ENCODE results near the gene SLC7A5. TPM values are rescaled to one million over a fixed set of nuclear protein-coding genes. Genes with fewer than 3 reads are reported as not detected.

SLC7A5 gene
- total and polyA plus RNA-seq, 2 of the 13 experiments (the other 11 are each of a cell fraction or from before 2014, with no cell fraction given) = 79.6 to 155 TPM

- TF ChIP-seq ZFX (CRISPR knock-in tag; IDR thresholded peaks at IDR 0.05; ENCODE audit: low read depth) (peak; percentile 55; the same call in 1 of the 2 replicates), ZNF503 (CRISPR knock-in tag; IDR thresholded peaks at IDR 0.05) (peak; percentile 90; the same call in 1 of the 2 replicates), CREM (IDR thresholded peaks at IDR 0.05) (peak; percentile 86), CREM (CRISPR knock-in tag; IDR thresholded peaks at IDR 0.05) (no peak), BRCA1 (CRISPR knock-in tag; IDR thresholded peaks at IDR 0.05) (no peak), CERS6 (CRISPR knock-in tag; IDR thresholded peaks at IDR 0.05) (no peak), ZNF747 (CRISPR knock-in tag; IDR thresholded peaks at IDR 0.05; ENCODE audit: borderline replicate concordance) (peak; percentile 25; the same call in 1 of the 2 replicates), ZNF18 (CRISPR knock-in tag; IDR thresholded peaks at IDR 0.05; ENCODE audit: insufficient replicate concordance) (peak; percentile 72), ZNF441 (CRISPR knock-in tag; IDR thresholded peaks at IDR 0.05; ENCODE audit: borderline replicate concordance) (peak; percentile 84), HNRNPH1 (optimal IDR thresholded peaks at IDR 0.05; ENCODE audit: low read depth, low read length) (no peak), ZNF121 (CRISPR knock-in tag; IDR thresholded peaks at IDR 0.05) (peak; percentile 71; the same call in 1 of the 2 replicates), FOXP1 (IDR thresholded peaks at IDR 0.05) (no peak), FOXP1 (CRISPR knock-in tag; IDR thresholded peaks at IDR 0.05) (peak; percentile 58; the same call in 1 of the 2 replicates), THAP7 (CRISPR knock-in tag; IDR thresholded peaks at IDR 0.05) (no peak; the same call in 1 of the 2 replicates), NCOA1 (CRISPR knock-in tag; IDR thresholded peaks at IDR 0.05) (no peak; the same call in 1 of the 2 replicates), CC2D1A (CRISPR knock-in tag; IDR thresholded peaks at IDR 0.05) (no peak), YEATS2 (CRISPR knock-in tag; IDR thresholded peaks at IDR 0.05; ENCODE audit: borderline replicate concordance) (peak; percentile 26; the same call in 1 of the 2 replicates), ELF4 (CRISPR knock-in tag; IDR thresholded peaks at IDR 0.05; ENCODE audit: borderline replicate concordance) (no peak), CEBPG (CRISPR knock-in tag; IDR thresholded peaks at IDR 0.05) (peak; percentile 89), ZBTB39 (CRISPR knock-in tag; IDR thresholded peaks at IDR 0.05) (no peak), HDAC1 (CRISPR knock-in tag; IDR thresholded peaks at IDR 0.05) (peak; percentile 93), EEA1 (CRISPR knock-in tag; IDR thresholded peaks at IDR 0.05; ENCODE audit: borderline replicate concordance) (0 out of 2 replicates have a peak, but pooled peaks have one; percentile 69), CCDC6 (CRISPR knock-in tag; IDR thresholded peaks at IDR 0.05) (no peak)
These were observed 79.6 kb downstream of the SLC7A5 start (continued) for GRCh38 chr16:87789437-87790291.
